Panc1 (cell line): ENCODE results near the gene PSKH1. TPM values are rescaled to one million over a fixed set of nuclear protein-coding genes. Genes with fewer than 3 reads are reported as not detected.
A peak's percentile ranks its signal among the peaks of the same experiment; 100 is the strongest.

Experiments used
- ATAC-seq: fragments of 200-7000 bp; cut with Tn5 transposase; 2 replicates; pipeline ENCODE4 v1.9.1; 2020; ENCODE audit warnings: mild to moderate bottlenecking, moderate library complexity
- BruUV-seq: library from RNA; stranded (reverse); fragments of 400-500 nt; replicated peaks from 2 replicates; lab custom pipeline; 2021; lab: Mats Ljungman, UMichigan
- CTCF ChIA-PET: fragments of 300-600 bp; sonication (Branson Sonifier 250); formaldehyde crosslinking; loops from one replicate; lab custom pipeline; 2022; ENCODE audit warnings: antibody characterized with exemption; lab: Charles Lee
- POLR2A ChIA-PET: fragments of 300-600 bp; sonication (Branson Sonifier 250); formaldehyde crosslinking; loops from one replicate; lab custom pipeline; 2022; ENCODE audit warnings: antibody characterized with exemption; lab: Charles Lee
- DNase-seq: peaks from one replicate; pipeline ENCODE4 v3.0.0-alpha.2; 2010; ENCODE audit warnings: low read depth, low spot score
- H3K27ac ChIP-seq: 2 replicates; pipeline ENCODE4 v1.5.1; 2011; ENCODE audit warnings: mild to moderate bottlenecking, low read length, inconsistent platforms
- H3K27me3 ChIP-seq: fragments of 200-500 bp; sonication (Bioruptor generic); 2 replicates; pipeline ENCODE4 v1.6.0; 2014; ENCODE audit warnings: low read length, inconsistent platforms; ENCODE audit not compliant: control insufficient read depth, insufficient read depth
- H3K36me3 ChIP-seq: fragments of 200-500 bp; sonication (Bioruptor generic); 2 replicates; pipeline ENCODE4 v1.5.1; 2014; ENCODE audit warnings: inconsistent platforms, mild to moderate bottlenecking, low read length, moderate library complexity; ENCODE audit not compliant: control insufficient read depth, insufficient read depth
- H3K4me1 ChIP-seq: 2 replicates; pipeline ENCODE4 v1.5.1; 2011; ENCODE audit warnings: inconsistent platforms, mild to moderate bottlenecking, low read length, moderate library complexity; ENCODE audit not compliant: control insufficient read depth, insufficient read depth
- H3K4me3 ChIP-seq, 2 experiments: 2 replicates each; pipeline ENCODE4 v1.5.1; 2011 to 2012; ENCODE audit warnings: low read depth in 2 of 2, low read length in 2 of 2, mild to moderate bottlenecking in 2 of 2, inconsistent platforms in 1 of 2, moderate library complexity in 1 of 2
- H3K9me3 ChIP-seq: fragments of 200-500 bp; sonication (Bioruptor generic); 2 replicates; pipeline ENCODE4 v1.5.1; 2014; ENCODE audit warnings: low read depth, mild to moderate bottlenecking, inconsistent platforms, low read length, moderate library complexity; ENCODE audit not compliant: control insufficient read depth, insufficient read depth
- POLR2AphosphoS5 ChIP-seq: IDR thresholded peaks from 2 replicates; pipeline ENCODE4 v1.6.1; 2012; ENCODE audit warnings: mild to moderate bottlenecking, low read depth, low read length, moderate library complexity
- SIN3A ChIP-seq: IDR thresholded peaks from 2 replicates; pipeline ENCODE4 v1.6.1; 2012; ENCODE audit warnings: low read depth, mild to moderate bottlenecking, low read length, moderate library complexity, borderline replicate concordance; ENCODE audit not compliant: insufficient read depth
- TCF7L2 ChIP-seq: IDR thresholded peaks from 2 replicates; pipeline ENCODE4 v1.6.1; 2011; ENCODE audit warnings: mild to moderate bottlenecking, low read depth, low read length, inconsistent platforms
- in situ Hi-C: cut with HindIII; loops from 2 replicates; pipeline ENCODE4 v1.10.0; 2016; ENCODE audit warnings: low sequenced_read_pairs, low pct_unique_long_range_greater_than_20kb
- intact Hi-C: fragments of 100-400 bp; cut with micrococcal nuclease; formaldehyde crosslinking; loops from one replicate; pipeline ENCODE4 v1.10.0; 2022; ENCODE audit not compliant: unreplicated experiment
- total RNA-seq: library from RNA; stranded (reverse); gene quantifications from one replicate; pipeline ENCODE4 v1.2.1, GENCODE V29; 2021; ENCODE audit not compliant: unreplicated experiment
- TF ChIP-seq, protein P1 (sequence below): fragments of 450-650 bp; IDR thresholded peaks from 2 replicates; pipeline ENCODE4 v1.5.1; 2017; ENCODE audit warnings: mild to moderate bottlenecking
- TF ChIP-seq, protein P2 (sequence below), 2 experiments: IDR thresholded peaks; 2 replicates each; pipeline ENCODE4 v1.6.1; 2011 to 2012; ENCODE audit warnings: low read depth in 2 of 2, control low read depth in 1 of 2, low read length in 1 of 2, mild to moderate bottlenecking in 1 of 2, moderate library complexity in 1 of 2; ENCODE audit not compliant: insufficient read depth in 1 of 2

Gene PSKH1
- total RNA-seq, 1 experiment from 2014 or later = 17.8 TPM

GRCh38 chr16:67847064-67847861 lies 45.8 kb upstream of the PSKH1 start, which contains the start of gene CENPT:
TSS of gene CENPT (minus strand) at chr16:67847693. CDS start at chr16:67833859, 13,834 bp downstream.
- peak within 1 kb of the TSS; percentile 93 for H3K27ac ChIP-seq
- DNase-seq (no peak), ATAC-seq (peak; percentile 53)
- intact Hi-C loops = no loop called here
- H3K9me3 ChIP-seq = no peaks in the 10 kb centered on the region
- H3K27me3 ChIP-seq = no peaks in the 10 kb centered on the region
- no peaks in the 10 kb centered on the region; the same call in none of the 2 replicates for H3K36me3 ChIP-seq
- ChIA-PET POLR2A (no interaction called here), CTCF (no interaction called here)
- H3K4me1 ChIP-seq = peaks cover 26% of the 10 kb centered on the region
- TF ChIP-seq, protein P1, sequence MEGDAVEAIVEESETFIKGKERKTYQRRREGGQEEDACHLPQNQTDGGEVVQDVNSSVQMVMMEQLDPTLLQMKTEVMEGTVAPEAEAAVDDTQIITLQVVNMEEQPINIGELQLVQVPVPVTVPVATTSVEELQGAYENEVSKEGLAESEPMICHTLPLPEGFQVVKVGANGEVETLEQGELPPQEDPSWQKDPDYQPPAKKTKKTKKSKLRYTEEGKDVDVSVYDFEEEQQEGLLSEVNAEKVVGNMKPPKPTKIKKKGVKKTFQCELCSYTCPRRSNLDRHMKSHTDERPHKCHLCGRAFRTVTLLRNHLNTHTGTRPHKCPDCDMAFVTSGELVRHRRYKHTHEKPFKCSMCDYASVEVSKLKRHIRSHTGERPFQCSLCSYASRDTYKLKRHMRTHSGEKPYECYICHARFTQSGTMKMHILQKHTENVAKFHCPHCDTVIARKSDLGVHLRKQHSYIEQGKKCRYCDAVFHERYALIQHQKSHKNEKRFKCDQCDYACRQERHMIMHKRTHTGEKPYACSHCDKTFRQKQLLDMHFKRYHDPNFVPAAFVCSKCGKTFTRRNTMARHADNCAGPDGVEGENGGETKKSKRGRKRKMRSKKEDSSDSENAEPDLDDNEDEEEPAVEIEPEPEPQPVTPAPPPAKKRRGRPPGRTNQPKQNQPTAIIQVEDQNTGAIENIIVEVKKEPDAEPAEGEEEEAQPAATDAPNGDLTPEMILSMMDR = no peak
- TF ChIP-seq, protein P2, sequence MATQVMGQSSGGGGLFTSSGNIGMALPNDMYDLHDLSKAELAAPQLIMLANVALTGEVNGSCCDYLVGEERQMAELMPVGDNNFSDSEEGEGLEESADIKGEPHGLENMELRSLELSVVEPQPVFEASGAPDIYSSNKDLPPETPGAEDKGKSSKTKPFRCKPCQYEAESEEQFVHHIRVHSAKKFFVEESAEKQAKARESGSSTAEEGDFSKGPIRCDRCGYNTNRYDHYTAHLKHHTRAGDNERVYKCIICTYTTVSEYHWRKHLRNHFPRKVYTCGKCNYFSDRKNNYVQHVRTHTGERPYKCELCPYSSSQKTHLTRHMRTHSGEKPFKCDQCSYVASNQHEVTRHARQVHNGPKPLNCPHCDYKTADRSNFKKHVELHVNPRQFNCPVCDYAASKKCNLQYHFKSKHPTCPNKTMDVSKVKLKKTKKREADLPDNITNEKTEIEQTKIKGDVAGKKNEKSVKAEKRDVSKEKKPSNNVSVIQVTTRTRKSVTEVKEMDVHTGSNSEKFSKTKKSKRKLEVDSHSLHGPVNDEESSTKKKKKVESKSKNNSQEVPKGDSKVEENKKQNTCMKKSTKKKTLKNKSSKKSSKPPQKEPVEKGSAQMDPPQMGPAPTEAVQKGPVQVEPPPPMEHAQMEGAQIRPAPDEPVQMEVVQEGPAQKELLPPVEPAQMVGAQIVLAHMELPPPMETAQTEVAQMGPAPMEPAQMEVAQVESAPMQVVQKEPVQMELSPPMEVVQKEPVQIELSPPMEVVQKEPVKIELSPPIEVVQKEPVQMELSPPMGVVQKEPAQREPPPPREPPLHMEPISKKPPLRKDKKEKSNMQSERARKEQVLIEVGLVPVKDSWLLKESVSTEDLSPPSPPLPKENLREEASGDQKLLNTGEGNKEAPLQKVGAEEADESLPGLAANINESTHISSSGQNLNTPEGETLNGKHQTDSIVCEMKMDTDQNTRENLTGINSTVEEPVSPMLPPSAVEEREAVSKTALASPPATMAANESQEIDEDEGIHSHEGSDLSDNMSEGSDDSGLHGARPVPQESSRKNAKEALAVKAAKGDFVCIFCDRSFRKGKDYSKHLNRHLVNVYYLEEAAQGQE (IDR thresholded peaks at IDR 0.05; ENCODE audit: insufficient read depth in 1 of 2, low read depth in 2 of 2, low read length in 1 of 2) = no peak
- TF ChIP-seq SIN3A (no peak; the same call in 1 of the 2 replicates), POLR2AphosphoS5 (no peak), TCF7L2 (no peak)
- no TSS peak for BruUV-seq
- in situ Hi-C loops = no loop called here
- peak within 1 kb of the TSS; percentile 85 to 92 for H3K4me3 ChIP-seq

DNA sequence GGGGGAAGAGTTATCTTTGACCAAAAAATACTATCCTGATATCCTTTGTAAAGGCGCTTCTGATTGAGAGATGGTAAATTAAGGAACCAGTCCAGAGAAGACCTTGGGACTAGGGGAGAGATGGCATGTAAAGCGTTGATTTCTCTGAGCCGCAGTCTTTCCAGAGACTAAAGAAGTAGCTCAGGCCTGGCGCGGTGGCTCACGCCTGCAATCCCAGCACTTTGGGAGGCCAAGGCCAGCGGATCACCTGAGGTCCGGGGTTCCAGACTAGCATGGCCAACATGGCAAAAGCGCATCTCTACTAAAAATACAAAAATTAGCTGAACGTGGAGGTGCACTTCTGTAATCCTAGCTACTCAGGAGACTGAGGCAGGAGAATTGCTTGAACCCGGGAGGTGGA lies 44.9 kb upstream of the PSKH1 start:
- Histone ChIP-seq H3K4me3 (peak overlapping the region; percentile 85 to 92), H3K9me3 (no peaks in the 10 kb centered on the region), H3K4me1 (peaks cover 26% of the 10 kb centered on the region), H3K27ac (peak overlapping the region; percentile 72), H3K36me3 (no peaks in the 10 kb centered on the region; the same call in none of the 2 replicates), H3K27me3 (no peaks in the 10 kb centered on the region)
- TF ChIP-seq, protein P1 = no peak
- TF ChIP-seq SIN3A (no peak), TCF7L2 (no peak), POLR2AphosphoS5 (no peak)
- TF ChIP-seq, protein P2 (IDR thresholded peaks at IDR 0.05; ENCODE audit: insufficient read depth in 1 of 2, low read depth in 2 of 2, low read length in 1 of 2) = no peak
- in situ Hi-C loops (no loop called here), intact Hi-C loops (no loop called here)
- ChIA-PET POLR2A (no interaction called here), CTCF (no interaction called here)
- no TSS peak for BruUV-seq
- no peak for DNase-seq
- ATAC-seq = no peak
